Measurements from ENCODE around the gene BLOC1S5.

BLOC1S5 gene

GRCh38 chr6:8087870-8088754 is 23.9 kb upstream of the BLOC1S5 start:
- no peak for DNase-seq (ENCODE audit: low read depth)
- no peak overlapping the region for H3K4me3 ChIP-seq (ENCODE audit: low read depth, low read length)
- TF ChIP-seq CTCF (IDR thresholded peaks at IDR 0.05; ENCODE audit: low read depth, low read length, missing control alignments), result no peak

- DNase-seq (ENCODE audit: low read depth), result no peak
- TF ChIP-seq CTCF (IDR thresholded peaks at IDR 0.05; ENCODE audit: low read depth, low read length, missing control alignments), result no peak
- no peak overlapping the region for H3K4me3 ChIP-seq (ENCODE audit: low read depth, low read length)
Measured at GRCh38 chr6:8086755-8087306, 22.6 kb upstream of the BLOC1S5 start.

GRCh38 chr6:8085053-8085511 is 20.9 kb upstream of the BLOC1S5 start:
- H3K4me3 ChIP-seq (ENCODE audit: low read depth, low read length), result no peak overlapping the region
- no peak for TF ChIP-seq CTCF (IDR thresholded peaks at IDR 0.05; ENCODE audit: low read depth, low read length, missing control alignments)
- DNase-seq (ENCODE audit: low read depth), result no peak

GRCh38 chr6:8084586-8084985 is 20.4 kb upstream of the BLOC1S5 start:
- no peak for TF ChIP-seq CTCF (IDR thresholded peaks at IDR 0.05; ENCODE audit: low read depth, low read length, missing control alignments)
- no peak overlapping the region for H3K4me3 ChIP-seq (ENCODE audit: low read depth, low read length)
- no peak for DNase-seq (ENCODE audit: low read depth)

GRCh38 chr6:8082954-8083858 is 19.0 kb upstream of the BLOC1S5 start:
- no peak for DNase-seq (ENCODE audit: low read depth)
- H3K4me3 ChIP-seq (ENCODE audit: low read depth, low read length), result no peak overlapping the region
- no peak for TF ChIP-seq CTCF (IDR thresholded peaks at IDR 0.05; ENCODE audit: low read depth, low read length, missing control alignments)

GRCh38 chr6:8082572-8082953 is 18.4 kb upstream of the BLOC1S5 start:
- no peak for DNase-seq (ENCODE audit: low read depth)
- H3K4me3 ChIP-seq (ENCODE audit: low read depth, low read length), result no peak overlapping the region
- TF ChIP-seq CTCF (IDR thresholded peaks at IDR 0.05; ENCODE audit: low read depth, low read length, missing control alignments), result no peak

All from GM12864 (cell line).